COR-L47 (cell line): ENCODE measurements around the gene ST3GAL3.
A peak's percentile ranks its signal among the peaks of the same experiment; 100 is the strongest.

Source experiments
- DNase-seq: peaks from one replicate; lab custom pipeline; 2025; lab: John Stamatoyannopoulos, UW

ST3GAL3 gene

GRCh38 chr1:43707190-43708001 is at the start of gene ST3GAL3:
Gene ST3GAL3, plus strand, starts transcription at chr1:43707536. Its CDS starts 28,727 bp downstream, at chr1:43736263.
- peak; percentile 92 for DNase-seq

GRCh38 chr1:43659212-43660166 is 47.8 kb upstream of the ST3GAL3 start:
- DNase-seq: no peak

- no peak for DNase-seq
Observed at GRCh38 chr1:43660355-43660754, 47.0 kb upstream of the ST3GAL3 start.

- DNase-seq: no peak
Observed at GRCh38 chr1:43664369-43664768, 43.0 kb upstream of the ST3GAL3 start.

- no peak for DNase-seq
Observed at GRCh38 chr1:43666608-43667007, 40.7 kb upstream of the ST3GAL3 start.

- DNase-seq: no peak
Observed at GRCh38 chr1:43668956-43669355, 38.4 kb upstream of the ST3GAL3 start.

- DNase-seq: no peak
Observed at GRCh38 chr1:43669878-43670277, 37.5 kb upstream of the ST3GAL3 start.

- DNase-seq: no peak
Observed at GRCh38 chr1:43671193-43671592, 36.1 kb upstream of the ST3GAL3 start.

- no peak for DNase-seq
Observed at GRCh38 chr1:43671626-43672330, 35.6 kb upstream of the ST3GAL3 start.

GRCh38 chr1:43673261-43673660 is 34.1 kb upstream of the ST3GAL3 start:
- no peak for DNase-seq

GRCh38 chr1:43678940-43679339 is 28.4 kb upstream of the ST3GAL3 start:
- DNase-seq: no peak

GRCh38 chr1:43683560-43683959 is 23.8 kb upstream of the ST3GAL3 start:
- DNase-seq: no peak

- no peak for DNase-seq
Observed at GRCh38 chr1:43686801-43687200, 20.5 kb upstream of the ST3GAL3 start.

- DNase-seq: no peak
Observed at GRCh38 chr1:43687301-43688108, 19.8 kb upstream of the ST3GAL3 start.

- DNase-seq: no peak
Observed at GRCh38 chr1:43688109-43688387, 19.3 kb upstream of the ST3GAL3 start.

GRCh38 chr1:43688594-43689000 is 18.7 kb upstream of the ST3GAL3 start:
- DNase-seq: no peak

- no peak for DNase-seq
Observed at GRCh38 chr1:43689289-43689688, 18.0 kb upstream of the ST3GAL3 start.

- no peak for DNase-seq
Observed at GRCh38 chr1:43691871-43692815, 15.2 kb upstream of the ST3GAL3 start.

GRCh38 chr1:43693371-43693770 is 14.0 kb upstream of the ST3GAL3 start:
- no peak for DNase-seq

- DNase-seq: no peak
Observed at GRCh38 chr1:43699281-43699680, 8.1 kb upstream of the ST3GAL3 start.
